ENCODE measurements around the gene ACMSD. TPM values are rescaled to one million over a fixed set of nuclear protein-coding genes. Genes with fewer than 3 reads are reported as not detected.
A peak's percentile ranks its signal among the peaks of the same experiment; 100 is the strongest.

ACMSD gene
- total and polyA plus RNA-seq, 2 donors (not counting 1 experiment from before 2014, with no cell fraction given), result not detected

- Histone ChIP-seq H3K27me3 (ENCODE audit: control insufficient read depth, insufficient read depth, low read length) (no peaks in the 10 kb centered on the region), H3K9me3 (ENCODE audit: control insufficient read depth, insufficient read depth, low read depth, low read length) (no peaks in the 10 kb centered on the region), H3K36me3 (ENCODE audit: control insufficient read depth, insufficient read depth, low read length) (no peaks in the 10 kb centered on the region), H3K4me2 (ENCODE audit: extremely low read depth, insufficient read depth, low read length) (no peak overlapping the region), H2AFZ (ENCODE audit: low read length) (no peak overlapping the region), H3K4me3 (replicated peaks in 1 of 4; ENCODE audit: control extremely low read depth in 1 of 4, insufficient read depth in 1 of 4, low read depth in 3 of 4, low read length in 4 of 4) (no peak overlapping the region), H3K4me1 (ENCODE audit: control insufficient read depth, extremely low read depth, insufficient read depth, low read length) (peaks cover 10% of the 10 kb centered on the region), H3K9ac (ENCODE audit: insufficient read depth, low read length) (no peak overlapping the region), H3K79me2 (ENCODE audit: control insufficient read depth, insufficient read depth, low read length) (no peaks in the 10 kb centered on the region), H4K20me1 (ENCODE audit: control insufficient read depth, extremely low read depth, insufficient read depth, low read length) (no peaks in the 10 kb centered on the region), H3K27ac (ENCODE audit: insufficient read depth, low read length) (peak overlapping the region; percentile 28)
- TF ChIP-seq CTCF (conservative IDR thresholded peaks at IDR 0.05 in 1 of 2, IDR thresholded peaks at IDR 0.05 in 1 of 2; ENCODE audit: low read depth in 1 of 2, low read length in 2 of 2), result no peak
- no peak for TF ChIP-seq EZH2 (IDR thresholded peaks at IDR 0.05; ENCODE audit: low read length, missing control alignments)
- DNase-seq (ENCODE audit: low read depth in 2 of 2), result peak; percentile 55 to 83
Observed at GRCh38 chr2:134866498-134867099, 28.2 kb downstream of the ACMSD start.

- Histone ChIP-seq H3K9ac (ENCODE audit: insufficient read depth, low read length) (no peak overlapping the region), H3K27me3 (ENCODE audit: control insufficient read depth, insufficient read depth, low read length) (no peaks in the 10 kb centered on the region), H3K27ac (ENCODE audit: insufficient read depth, low read length) (no peak overlapping the region), H4K20me1 (ENCODE audit: control insufficient read depth, extremely low read depth, insufficient read depth, low read length) (no peaks in the 10 kb centered on the region), H3K79me2 (ENCODE audit: control insufficient read depth, insufficient read depth, low read length) (no peaks in the 10 kb centered on the region), H3K4me2 (ENCODE audit: extremely low read depth, insufficient read depth, low read length) (no peak overlapping the region), H3K36me3 (ENCODE audit: control insufficient read depth, insufficient read depth, low read length) (no peaks in the 10 kb centered on the region), H3K4me3 (replicated peaks in 1 of 4; ENCODE audit: control extremely low read depth in 1 of 4, insufficient read depth in 1 of 4, low read depth in 3 of 4, low read length in 4 of 4) (no peak overlapping the region), H3K9me3 (ENCODE audit: control insufficient read depth, insufficient read depth, low read depth, low read length) (no peaks in the 10 kb centered on the region), H3K4me1 (ENCODE audit: control insufficient read depth, extremely low read depth, insufficient read depth, low read length) (peaks cover 10% of the 10 kb centered on the region), H2AFZ (ENCODE audit: low read length) (no peak overlapping the region)
- DNase-seq (ENCODE audit: low read depth in 2 of 2), result peak; percentile 49 to 79
- TF ChIP-seq EZH2 (IDR thresholded peaks at IDR 0.05; ENCODE audit: low read length, missing control alignments), result no peak
- TF ChIP-seq CTCF (conservative IDR thresholded peaks at IDR 0.05 in 1 of 2, IDR thresholded peaks at IDR 0.05 in 1 of 2; ENCODE audit: low read depth in 1 of 2, low read length in 2 of 2), result no peak
Observed at GRCh38 chr2:134869946-134870736, 31.7 kb downstream of the ACMSD start.

DNA sequence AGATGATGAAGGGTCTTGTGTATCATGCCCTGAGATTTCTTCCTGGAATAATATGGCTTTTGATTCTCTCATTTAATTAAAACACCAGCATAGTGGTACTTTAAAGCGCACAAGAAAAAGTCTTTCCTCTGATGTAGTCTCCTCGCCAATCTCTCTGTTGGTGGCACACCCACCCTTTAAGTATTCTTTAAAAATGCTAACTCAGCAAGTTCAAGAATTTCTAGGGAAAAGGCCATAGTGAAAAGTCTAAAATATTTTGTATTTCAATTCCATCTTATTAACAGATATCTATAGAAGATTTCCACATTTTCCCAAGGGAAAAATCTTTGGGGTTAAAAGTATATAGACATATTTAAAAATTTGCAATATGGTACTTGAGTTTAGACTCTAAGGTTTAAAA is 34.7 kb downstream of the ACMSD start:
- Histone ChIP-seq H3K4me3 (replicated peaks in 1 of 4; ENCODE audit: control extremely low read depth in 1 of 4, insufficient read depth in 1 of 4, low read depth in 3 of 4, low read length in 4 of 4) (no peak overlapping the region), H3K4me2 (ENCODE audit: extremely low read depth, insufficient read depth, low read length) (no peak overlapping the region), H4K20me1 (ENCODE audit: control insufficient read depth, extremely low read depth, insufficient read depth, low read length) (no peaks in the 10 kb centered on the region), H3K27ac (ENCODE audit: insufficient read depth, low read length) (no peak overlapping the region), H3K79me2 (ENCODE audit: control insufficient read depth, insufficient read depth, low read length) (no peaks in the 10 kb centered on the region), H3K4me1 (ENCODE audit: control insufficient read depth, extremely low read depth, insufficient read depth, low read length) (no peaks in the 10 kb centered on the region), H2AFZ (ENCODE audit: low read length) (no peak overlapping the region), H3K36me3 (ENCODE audit: control insufficient read depth, insufficient read depth, low read length) (no peaks in the 10 kb centered on the region), H3K9ac (ENCODE audit: insufficient read depth, low read length) (no peak overlapping the region), H3K9me3 (ENCODE audit: control insufficient read depth, insufficient read depth, low read depth, low read length) (no peaks in the 10 kb centered on the region), H3K27me3 (ENCODE audit: control insufficient read depth, insufficient read depth, low read length) (no peaks in the 10 kb centered on the region)
- no peak for TF ChIP-seq EZH2 (IDR thresholded peaks at IDR 0.05; ENCODE audit: low read length, missing control alignments)
- TF ChIP-seq CTCF (conservative IDR thresholded peaks at IDR 0.05 in 1 of 2, IDR thresholded peaks at IDR 0.05 in 1 of 2; ENCODE audit: low read depth in 1 of 2, low read length in 2 of 2), result no peak
- DNase-seq (ENCODE audit: low read depth in 2 of 2), result no peak

Measured in fibroblast of lung (primary cell).